Hematopoietic multipotent progenitor cell treated with erythropoietin and hydrocortisone succinate and interleukin-3 and kit ligand, for 6 days (in vitro differentiated cells): ENCODE results near the gene LETM1.

Experiments used
- DNase-seq: peaks from one replicate; pipeline ENCODE4 v3.0.0-alpha.2; 2015

The LETM1 gene

GRCh38 chr4:1804638-1805492, 51.1 kb downstream of the LETM1 start:
- no peak for DNase-seq

DNA sequence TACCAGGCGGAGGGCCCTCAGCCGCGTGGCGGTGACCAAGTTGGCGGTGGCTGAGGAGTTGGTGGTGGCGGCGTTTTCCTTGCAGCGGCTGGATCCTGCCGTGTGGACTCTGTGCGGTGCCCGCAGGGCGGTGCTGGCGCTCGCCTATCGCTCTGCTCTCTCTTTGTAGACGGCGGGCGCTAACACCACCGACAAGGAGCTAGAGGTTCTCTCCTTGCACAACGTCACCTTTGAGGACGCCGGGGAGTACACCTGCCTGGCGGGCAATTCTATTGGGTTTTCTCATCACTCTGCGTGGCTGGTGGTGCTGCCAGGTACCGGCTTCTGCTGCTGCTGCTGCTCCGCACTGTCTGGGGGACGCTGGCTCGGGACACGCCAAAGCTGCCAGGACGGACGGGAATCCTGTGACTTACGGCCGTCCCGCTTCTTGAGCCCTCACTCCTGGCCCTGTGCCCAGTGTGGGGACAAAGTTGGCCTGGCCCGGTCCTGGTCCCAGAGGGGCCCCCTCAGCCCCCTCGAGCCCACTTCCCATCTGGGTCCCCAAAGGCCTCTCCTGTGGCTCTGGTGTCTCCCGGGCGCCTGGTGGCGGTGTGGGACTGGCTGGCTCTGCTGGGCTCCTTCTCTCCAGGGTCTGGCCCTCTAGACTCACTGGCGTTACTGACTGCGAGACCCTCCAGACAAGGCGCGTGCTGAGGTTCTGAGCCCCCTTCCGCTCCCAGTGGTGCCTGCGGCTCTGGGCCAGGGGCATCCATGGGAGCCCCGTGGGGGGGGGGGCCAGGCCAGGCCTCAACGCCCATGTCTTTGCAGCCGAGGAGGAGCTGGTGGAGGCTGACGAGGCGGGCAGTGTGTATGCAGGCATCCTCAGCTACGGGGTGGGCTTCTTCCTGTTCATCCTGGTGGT, 52.2 kb downstream of the LETM1 start:
- DNase-seq: no peak

DNA sequence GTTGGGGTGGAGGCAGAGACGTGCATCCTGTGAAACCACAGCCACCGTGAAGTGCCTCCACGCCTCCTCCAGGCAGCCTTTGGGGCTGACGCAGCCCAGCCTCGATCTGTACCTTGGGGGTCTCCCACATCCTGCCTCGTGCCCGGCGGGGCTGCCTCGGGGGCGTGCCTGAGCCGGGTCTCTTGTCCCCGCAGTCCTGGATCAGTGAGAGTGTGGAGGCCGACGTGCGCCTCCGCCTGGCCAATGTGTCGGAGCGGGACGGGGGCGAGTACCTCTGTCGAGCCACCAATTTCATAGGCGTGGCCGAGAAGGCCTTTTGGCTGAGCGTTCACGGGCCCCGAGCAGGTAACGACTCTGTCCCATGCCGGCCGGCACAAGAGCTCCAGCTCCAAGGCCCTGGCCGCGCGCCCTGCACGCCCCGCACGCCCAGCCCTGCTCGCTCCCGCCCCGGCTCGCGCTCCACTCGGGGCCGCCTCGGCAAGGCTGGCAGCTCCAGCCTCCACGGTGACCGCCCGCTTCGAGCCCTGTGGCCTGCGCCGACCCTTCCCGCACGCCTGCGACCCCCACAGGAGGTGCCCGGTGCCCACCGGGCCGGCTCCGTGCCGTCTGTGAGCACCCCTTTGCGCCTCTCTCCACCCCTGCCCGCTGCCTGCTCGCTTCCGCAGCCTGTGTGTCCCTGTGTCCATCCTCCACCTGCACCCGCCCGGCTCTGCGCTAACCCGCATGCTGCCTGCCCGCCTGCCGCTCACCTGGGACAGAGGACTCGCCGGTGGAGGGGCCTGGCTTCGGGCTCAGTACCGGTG, 53.0 kb downstream of the LETM1 start:
- no peak for DNase-seq

DNA sequence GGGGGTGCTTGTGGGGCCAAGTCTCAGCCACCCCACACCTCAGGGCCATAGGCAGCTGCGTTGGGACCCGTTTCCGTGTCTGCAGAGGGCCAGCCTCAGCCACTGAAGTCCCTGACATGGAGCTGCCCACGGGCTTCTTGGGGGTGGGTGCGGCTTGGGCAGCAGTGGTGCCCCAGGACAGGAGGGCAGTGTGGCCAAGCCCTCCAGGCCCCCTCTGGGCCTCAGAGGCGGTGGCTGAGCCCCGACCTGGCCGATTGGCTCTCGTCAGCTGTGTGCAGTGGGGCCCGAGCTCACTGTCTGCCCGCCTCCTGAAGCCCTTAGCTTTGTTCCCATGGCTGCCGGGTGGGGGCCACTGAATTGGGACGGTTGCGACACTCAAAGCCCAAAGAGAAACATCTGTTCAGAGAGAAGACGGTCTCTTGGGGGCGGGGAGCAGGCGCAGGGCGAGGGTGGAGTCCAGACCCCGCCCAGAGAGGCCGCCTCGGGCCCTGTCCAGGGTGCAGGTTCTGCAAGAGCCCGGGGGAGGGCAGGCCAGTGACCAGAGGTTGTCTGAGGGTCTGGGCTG, 53.7 kb downstream of the LETM1 start:
- DNase-seq: no peak

DNA sequence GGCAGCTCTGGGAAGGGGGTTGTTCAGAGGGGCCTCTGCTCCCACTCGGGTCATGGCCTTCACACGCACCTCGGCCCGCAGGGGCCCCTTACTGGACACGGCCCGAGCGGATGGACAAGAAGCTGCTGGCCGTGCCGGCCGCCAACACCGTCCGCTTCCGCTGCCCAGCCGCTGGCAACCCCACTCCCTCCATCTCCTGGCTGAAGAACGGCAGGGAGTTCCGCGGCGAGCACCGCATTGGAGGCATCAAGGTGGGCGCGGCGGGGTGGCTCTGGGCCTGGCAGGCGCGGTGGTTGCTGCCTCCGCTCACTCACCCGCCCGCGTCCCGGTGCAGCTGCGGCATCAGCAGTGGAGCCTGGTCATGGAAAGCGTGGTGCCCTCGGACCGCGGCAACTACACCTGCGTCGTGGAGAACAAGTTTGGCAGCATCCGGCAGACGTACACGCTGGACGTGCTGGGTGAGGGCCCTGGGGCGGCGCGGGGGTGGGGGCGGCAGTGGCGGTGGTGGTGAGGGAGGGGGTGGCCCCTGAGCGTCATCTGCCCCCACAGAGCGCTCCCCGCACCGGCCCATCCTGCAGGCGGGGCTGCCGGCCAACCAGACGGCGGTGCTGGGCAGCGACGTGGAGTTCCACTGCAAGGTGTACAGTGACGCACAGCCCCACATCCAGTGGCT, 54.5 kb downstream of the LETM1 start:
- no peak for DNase-seq

DNA sequence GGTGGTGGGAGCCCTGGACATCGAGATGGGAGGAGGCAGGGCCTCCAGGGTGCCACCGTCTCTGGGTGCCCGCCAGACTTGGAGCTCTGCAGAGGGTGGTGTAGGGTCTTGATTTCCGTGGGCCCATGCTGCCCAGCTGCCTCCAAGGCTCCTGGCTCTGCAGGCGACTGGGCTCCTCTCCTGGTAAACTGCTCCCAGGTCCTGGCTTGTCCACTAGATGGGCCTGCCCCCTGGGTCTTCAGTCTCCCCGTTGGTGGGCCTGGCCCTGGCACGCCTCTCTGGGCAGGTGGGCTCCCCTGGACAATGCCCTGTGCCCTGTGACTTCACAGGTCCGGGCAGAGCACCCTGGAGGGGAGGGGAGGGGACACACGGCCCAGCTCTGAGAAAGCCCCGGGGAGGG, 55.2 kb downstream of the LETM1 start:
- no peak for DNase-seq

- no peak for DNase-seq
Observed at GRCh38 chr4:1799387-1800375, 56.3 kb downstream of the LETM1 start.

DNA sequence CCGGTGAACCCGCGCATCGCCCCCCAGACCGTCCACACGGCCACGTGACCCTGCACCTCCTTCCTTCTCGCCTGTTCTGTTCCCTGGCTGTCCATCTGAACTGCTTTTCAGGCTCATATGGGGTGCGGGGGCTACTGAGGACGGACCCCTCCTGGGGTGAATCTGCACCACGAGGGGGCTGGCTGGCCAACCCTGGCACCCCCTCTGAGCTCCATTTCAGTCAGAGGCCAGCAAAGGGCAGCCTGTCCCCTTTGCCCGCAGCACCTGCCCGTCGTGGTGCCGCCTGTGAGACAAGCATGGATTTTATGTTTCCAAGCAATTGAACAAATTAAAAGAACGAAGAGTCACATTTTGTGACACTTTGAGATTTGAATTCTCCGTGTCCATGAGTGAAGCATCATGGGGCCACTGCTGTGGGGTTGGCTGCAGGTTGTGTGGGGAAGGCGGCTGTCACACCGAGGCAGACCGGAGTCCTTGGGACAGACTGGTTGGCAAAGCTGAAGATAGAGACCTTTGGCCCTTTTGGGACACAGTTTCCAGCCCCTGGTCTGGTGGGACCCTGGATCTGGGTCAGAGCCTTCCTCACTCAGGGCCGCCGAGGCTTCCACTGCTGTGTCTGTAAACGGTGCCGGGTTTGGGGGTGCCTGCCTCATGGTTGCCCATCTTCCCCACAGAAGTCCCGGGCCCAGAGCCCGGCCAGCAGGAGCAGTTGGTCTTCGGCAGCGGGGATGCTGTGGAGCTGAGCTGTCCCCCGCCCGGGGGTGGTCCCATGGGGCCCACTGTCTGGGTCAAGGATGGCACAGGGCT, 57.2 kb downstream of the LETM1 start:
- no peak for DNase-seq

DNA sequence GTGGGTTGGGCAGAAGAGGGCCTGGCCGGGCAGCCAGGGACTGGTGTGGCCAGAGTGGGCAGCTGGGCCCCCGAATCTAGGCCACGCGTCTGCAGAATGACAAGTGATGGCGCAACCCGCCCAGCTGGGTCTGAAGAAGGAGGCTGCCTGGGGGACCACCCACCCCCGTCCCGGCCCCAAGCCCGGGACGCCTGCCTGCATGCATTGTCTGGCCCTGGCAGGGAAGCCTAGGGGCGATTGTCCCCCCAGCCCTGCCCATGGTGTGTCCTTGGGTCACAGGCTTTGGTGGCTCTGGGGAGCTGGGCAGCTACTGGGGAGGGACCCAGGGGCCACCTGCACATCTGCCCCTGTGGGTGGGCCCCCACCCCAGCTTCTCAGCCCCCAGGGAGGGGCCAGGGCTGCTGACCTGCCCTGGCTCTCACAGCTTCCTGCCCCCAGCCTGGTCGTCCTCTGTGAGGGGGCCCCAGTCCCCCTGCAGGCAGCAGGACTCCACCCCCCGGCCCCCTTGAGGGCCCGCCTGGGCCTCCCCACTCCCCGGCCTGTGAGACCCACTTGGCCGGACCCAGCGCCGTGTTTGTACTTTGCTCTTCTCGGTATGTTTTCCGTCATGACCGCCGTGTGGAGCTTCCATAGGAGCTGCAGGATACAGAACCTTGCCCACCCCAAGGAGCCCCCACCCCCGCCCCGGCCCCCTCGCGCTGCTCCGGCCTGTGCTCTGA, 57.9 kb downstream of the LETM1 start:
- DNase-seq: no peak

- DNase-seq: no peak
Observed at GRCh38 chr4:1797298-1797860, 58.6 kb downstream of the LETM1 start.

DNA sequence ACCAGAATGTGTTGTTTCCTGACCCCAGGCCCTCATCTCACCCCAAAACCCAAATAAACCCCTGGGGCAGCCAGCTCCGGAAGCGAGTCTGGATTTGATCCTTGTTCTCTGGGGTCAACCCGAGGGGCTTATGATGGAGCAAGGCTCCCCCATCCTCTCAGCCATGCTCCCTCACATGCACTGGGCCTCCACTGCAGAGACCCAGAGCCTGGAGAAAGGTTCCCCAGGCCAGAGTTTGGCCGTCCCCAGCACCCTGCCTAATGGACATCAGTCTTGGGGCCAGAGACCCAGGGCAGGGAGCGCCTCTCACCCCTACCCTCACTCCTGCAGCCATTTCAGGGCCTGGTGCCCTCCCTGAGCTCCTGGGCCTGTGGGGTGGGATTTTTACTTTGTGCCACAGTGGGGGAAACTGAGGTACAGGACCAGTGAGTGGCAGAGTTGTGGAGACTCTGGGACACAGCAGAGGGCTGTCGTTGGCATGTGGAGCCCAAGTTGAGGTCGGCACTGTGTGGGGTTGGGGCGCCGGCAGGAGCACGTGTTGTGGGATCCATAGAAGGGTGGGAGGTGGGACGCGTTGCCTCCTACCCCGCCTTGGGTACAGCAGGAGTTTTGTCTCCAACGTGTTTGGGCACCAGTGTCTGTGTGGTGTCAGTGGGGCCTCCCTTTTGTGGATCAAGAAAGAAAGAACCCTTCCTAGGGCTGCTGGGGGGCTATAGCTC, 59.3 kb downstream of the LETM1 start:
- DNase-seq: no peak

DNA sequence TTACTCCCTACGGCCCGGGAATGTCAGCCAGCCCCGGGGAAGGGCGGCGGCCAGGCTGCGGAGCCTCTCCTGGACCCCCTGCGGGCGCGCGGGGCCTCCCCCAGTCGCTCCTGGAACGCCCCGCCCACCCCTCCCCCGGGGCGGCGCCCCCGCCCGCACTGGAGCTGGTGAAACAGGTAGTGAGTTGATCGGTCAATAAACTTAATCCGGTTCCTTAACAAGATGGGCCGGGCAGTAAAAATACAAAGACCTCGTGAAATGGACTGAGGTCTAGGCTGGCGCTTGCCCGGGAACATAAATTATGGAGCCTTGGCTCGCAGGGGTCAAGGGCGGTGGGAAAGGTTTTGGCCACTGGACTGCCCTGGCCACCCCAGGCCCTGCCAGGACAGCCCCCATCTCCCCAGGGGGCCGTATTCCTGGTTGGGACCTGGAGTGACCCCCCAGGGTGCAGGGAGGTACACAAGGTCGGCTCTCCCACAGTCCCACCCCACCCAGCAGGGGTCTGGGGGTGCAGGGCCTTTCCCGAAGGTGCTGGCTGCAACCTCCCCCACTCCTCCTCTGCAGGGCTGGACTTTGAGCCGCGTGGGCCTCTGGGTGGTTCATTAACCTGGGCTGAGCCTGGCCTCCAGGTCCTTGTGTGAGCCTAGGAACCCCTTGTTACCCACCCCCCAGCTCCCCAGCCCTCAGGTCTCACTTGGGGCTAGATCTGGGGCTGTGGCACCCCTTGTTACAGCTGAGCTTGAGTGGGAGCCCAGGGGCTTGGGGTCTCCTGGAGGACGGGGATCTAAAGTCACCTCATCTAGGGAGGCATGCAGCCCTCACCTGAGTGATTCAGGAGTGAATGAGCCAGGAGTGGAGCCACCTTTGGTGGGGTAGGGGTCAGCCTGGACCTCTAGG, 60.4 kb downstream of the LETM1 start:
- no peak for DNase-seq

GRCh38 chr4:1794809-1795298, 61.1 kb downstream of the LETM1 start:
- no peak for DNase-seq

DNA sequence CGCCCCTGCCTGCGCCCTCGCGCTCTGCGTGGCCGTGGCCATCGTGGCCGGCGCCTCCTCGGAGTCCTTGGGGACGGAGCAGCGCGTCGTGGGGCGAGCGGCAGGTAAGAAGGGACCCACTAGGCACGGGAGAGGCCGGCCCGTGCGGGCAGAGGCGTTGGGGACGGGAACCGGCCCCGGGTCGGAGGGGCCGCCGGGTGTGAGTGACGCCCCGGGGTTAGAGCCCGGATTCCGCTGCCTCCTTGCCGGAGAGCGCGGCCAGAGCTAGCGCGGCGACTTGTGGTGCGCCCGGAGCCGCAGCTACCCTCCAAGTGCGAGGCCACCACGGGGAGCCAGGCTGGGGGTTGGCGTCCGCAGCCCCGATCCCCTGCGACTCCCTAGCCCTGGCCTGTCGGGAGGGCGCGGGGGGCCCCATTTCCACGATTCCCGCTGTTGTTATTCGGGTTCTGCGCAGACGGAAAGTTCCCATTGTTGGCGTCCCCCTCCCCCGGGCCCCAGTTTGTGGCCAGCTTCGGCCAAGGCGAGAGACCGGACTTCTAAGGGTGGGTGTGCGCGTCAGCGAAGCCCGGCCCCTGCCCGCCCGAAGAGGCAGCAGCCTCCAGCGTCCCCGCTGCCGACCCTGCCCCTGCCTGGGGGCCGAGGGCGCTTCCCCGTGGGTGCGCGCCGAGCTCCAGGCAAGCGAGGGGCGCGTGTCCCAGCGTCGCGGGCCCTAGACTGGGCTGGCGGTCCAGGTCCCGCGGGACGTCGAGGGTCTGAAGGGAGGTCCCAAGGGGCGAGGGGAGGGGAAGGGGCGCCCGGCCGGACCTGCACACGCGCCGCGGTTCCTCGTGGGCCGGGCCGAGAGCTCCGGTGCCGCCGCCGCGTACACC, 61.8 kb downstream of the LETM1 start:
- DNase-seq: no peak

- DNase-seq: peak; percentile 69
Observed at GRCh38 chr4:1793496-1793840, 62.5 kb downstream of the LETM1 start.
